BJ (cell line): ENCODE data around the gene CXCL16. TPM values are rescaled to one million over a fixed set of nuclear protein-coding genes. Genes with fewer than 3 reads are reported as not detected.

Experiments used
- CTCF ChIA-PET: fragments of 350-600 bp; formaldehyde crosslinking; extraction: SDS; loops from one replicate; lab custom pipeline; 2021; ENCODE audit warnings: antibody characterized with exemption, inconsistent platforms; lab: Yijun Ruan, JAX
- POLR2A ChIA-PET: fragments of 300-600 bp; sonication (Branson Sonifier 250); formaldehyde crosslinking; extraction: SDS; loops from one replicate; lab custom pipeline; 2021; ENCODE audit warnings: antibody characterized with exemption; lab: Charles Lee
- DNase-seq: peaks from one replicate; pipeline ENCODE4 v3.0.0-alpha.2; 2011; ENCODE audit warnings: low read depth
- H3K27me3 ChIP-seq: 2 replicates; pipeline ENCODE4 v1.6.0; 2011; ENCODE audit warnings: low read length; ENCODE audit not compliant: control insufficient read depth, insufficient read depth
- H3K36me3 ChIP-seq: 2 replicates; pipeline ENCODE4 v1.5.1; 2011; ENCODE audit warnings: low read length; ENCODE audit not compliant: control insufficient read depth, insufficient read depth
- H3K4me3 ChIP-seq: 2 replicates; pipeline ENCODE4 v1.5.1; 2011; ENCODE audit warnings: low read depth, mild to moderate bottlenecking, control low read depth, low read length
- CTCF ChIP-seq: IDR thresholded peaks from 2 replicates; pipeline ENCODE4 v1.5.1; 2011; ENCODE audit warnings: low read depth, mild to moderate bottlenecking, control low read depth, inconsistent platforms, low read length, moderate library complexity; ENCODE audit not compliant: insufficient read depth
- polyA plus RNA-seq: library from polyadenylated mRNA; depleted of rRNA; stranded (reverse); fragments of >200 nt; gene quantifications from 2 replicates; pipeline ENCODE4 v1.2.3, GENCODE V29; 2011

The CXCL16 gene
- polyA plus RNA-seq, 1 experiment, result 3.3 TPM

GRCh38 chr17:4777969-4778760, 38.4 kb upstream of the CXCL16 start:
- DNase-seq, result no peak
- Histone ChIP-seq H3K4me3 (no peak overlapping the region), H3K27me3 (peaks cover 9% of the 10 kb centered on the region), H3K36me3 (no peaks in the 10 kb centered on the region)
- TF ChIP-seq CTCF, result no peak
- POLR2A ChIA-PET, result no interaction called here
- CTCF ChIA-PET, result interaction anchor here (0.8 to 1.1 kb wide), 2 partner anchors 10 to 112 kb away, joined by 3 read pairs; no protein-coding TSS in a partner anchor

GRCh38 chr17:4772235-4772613, 32.5 kb upstream of the CXCL16 start:
- TF ChIP-seq CTCF, result no peak
- POLR2A ChIA-PET, result no interaction called here
- Histone ChIP-seq H3K36me3 (no peaks in the 10 kb centered on the region), H3K27me3 (peaks cover 8% of the 10 kb centered on the region), H3K4me3 (no peak overlapping the region)
- CTCF ChIA-PET, result no interaction called here
- DNase-seq, result no peak

- CTCF ChIA-PET, result interaction anchor here (1.3 kb wide), 1 partner anchor 16 kb away, joined by 4 read pairs; no protein-coding TSS in a partner anchor
- TF ChIP-seq CTCF, result no peak
- DNase-seq, result no peak
- Histone ChIP-seq H3K4me3 (no peak within 1 kb of the TSS), H3K27me3 (peaks cover 8% of the 10 kb centered on the region), H3K36me3 (no peaks in the 10 kb centered on the region)
- POLR2A ChIA-PET, result no interaction called here
Observed at GRCh38 chr17:4771519-4772234, 31.9 kb upstream of the CXCL16 start, which contains the start of gene TM4SF5. TSS of gene TM4SF5 (plus strand) at chr17:4771886. CDS start at chr17:4771923, 37 bp downstream.

- DNase-seq, result no peak
- CTCF ChIA-PET, result interaction anchor here (0.8 kb wide), 1 partner anchor 26 kb away, joined by 3 read pairs; no protein-coding TSS in a partner anchor
- no peak for TF ChIP-seq CTCF
- Histone ChIP-seq H3K27me3 (peaks cover 8% of the 10 kb centered on the region), H3K36me3 (no peaks in the 10 kb centered on the region), H3K4me3 (no peak overlapping the region)
- POLR2A ChIA-PET, result no interaction called here
Observed at GRCh38 chr17:4769628-4770027, 29.9 kb upstream of the CXCL16 start.

- no peak for TF ChIP-seq CTCF
- POLR2A ChIA-PET, result no interaction called here
- CTCF ChIA-PET, result interaction anchor here (1.1 kb wide), 1 partner anchor 9 kb away, joined by 3 read pairs; no protein-coding TSS in a partner anchor
Observed at GRCh38 chr17:4768298-4768697, 28.6 kb upstream of the CXCL16 start.

More at GRCh38 chr17:4768298-4768697, 28.6 kb upstream of the CXCL16 start:
- no peak overlapping the region for H3K4me3 ChIP-seq
- peaks cover 6% of the 10 kb centered on the region for H3K27me3 ChIP-seq
- H3K36me3 ChIP-seq, result no peaks in the 10 kb centered on the region
- DNase-seq, result no peak
